Subcutaneous adipose tissue (tissue), 4 donors: ENCODE data around the gene TUBA4A. TPM values are rescaled to one million over a fixed set of nuclear protein-coding genes. Genes with fewer than 3 reads are reported as not detected.

ENCODE experiments used
- total RNA-seq, 4 donors: library from RNA; depleted of rRNA; stranded (reverse); fragments of >200 nt; gene quantifications; one replicate each; pipeline ENCODE4 v1.1.0, GENCODE V29; 2016
- TF ChIP-seq, protein P1 (sequence below): fragments of 450-650 bp; IDR thresholded peaks from one replicate; pipeline ENCODE4 v1.5.1; 2016; ENCODE audit warnings: low read depth, mild to moderate bottlenecking, control low read depth, antibody characterized with exemption, moderate library complexity

The TUBA4A gene
- 10 to 100 TPM in 2 of 4 donors, 1 to 10 TPM in 2; 7.2 to 31.8 (median 9.2) TPM for total RNA-seq

DNA sequence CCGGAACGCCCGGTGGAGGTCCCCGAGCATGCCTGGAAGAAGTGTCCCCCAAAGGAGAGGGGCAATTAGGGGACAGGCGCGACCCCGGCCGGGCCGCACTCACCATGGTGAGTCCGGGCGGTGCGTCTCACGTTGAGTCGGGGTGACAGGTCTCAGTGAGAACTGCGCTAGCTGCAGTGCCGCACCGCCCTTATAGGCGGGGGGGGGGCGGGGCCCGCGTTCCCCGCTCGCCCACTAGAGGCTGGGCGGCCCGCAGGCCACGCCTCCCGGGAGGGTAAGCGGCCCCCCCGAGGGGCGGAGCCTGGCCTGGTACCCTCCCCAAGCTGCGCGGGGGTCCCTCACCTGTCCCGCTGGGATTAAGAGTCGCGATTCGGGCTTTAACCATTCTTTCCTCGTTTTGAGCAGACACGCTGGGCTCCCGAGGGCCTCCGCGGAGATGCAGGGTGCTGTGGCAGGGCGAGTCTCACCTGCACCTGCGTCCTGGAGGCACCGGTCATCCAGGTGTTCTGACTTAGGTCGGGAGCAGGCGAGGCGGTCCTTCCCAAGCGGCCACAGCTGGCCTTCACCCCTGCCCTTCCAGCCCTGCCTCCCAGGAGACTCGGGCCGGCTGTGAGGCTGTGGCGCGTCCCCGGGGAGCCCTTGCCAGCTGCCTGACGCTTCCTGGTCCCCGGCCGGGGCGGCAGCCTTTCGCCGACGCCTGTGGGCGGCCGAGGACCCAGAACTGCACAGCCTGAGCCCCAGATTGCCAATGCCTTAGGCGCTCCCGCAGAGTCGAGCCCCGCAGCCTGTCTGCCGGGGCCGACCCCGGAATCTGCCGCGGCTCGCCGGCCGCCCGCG lies at the start of gene TUBA4A:
TSS of gene TUBA4A (minus strand) at position 166 of the 837 bp plus-strand sequence. CDS start at position 106, 60 bp downstream.
- TF ChIP-seq, protein P1, sequence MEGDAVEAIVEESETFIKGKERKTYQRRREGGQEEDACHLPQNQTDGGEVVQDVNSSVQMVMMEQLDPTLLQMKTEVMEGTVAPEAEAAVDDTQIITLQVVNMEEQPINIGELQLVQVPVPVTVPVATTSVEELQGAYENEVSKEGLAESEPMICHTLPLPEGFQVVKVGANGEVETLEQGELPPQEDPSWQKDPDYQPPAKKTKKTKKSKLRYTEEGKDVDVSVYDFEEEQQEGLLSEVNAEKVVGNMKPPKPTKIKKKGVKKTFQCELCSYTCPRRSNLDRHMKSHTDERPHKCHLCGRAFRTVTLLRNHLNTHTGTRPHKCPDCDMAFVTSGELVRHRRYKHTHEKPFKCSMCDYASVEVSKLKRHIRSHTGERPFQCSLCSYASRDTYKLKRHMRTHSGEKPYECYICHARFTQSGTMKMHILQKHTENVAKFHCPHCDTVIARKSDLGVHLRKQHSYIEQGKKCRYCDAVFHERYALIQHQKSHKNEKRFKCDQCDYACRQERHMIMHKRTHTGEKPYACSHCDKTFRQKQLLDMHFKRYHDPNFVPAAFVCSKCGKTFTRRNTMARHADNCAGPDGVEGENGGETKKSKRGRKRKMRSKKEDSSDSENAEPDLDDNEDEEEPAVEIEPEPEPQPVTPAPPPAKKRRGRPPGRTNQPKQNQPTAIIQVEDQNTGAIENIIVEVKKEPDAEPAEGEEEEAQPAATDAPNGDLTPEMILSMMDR = no peak

DNA sequence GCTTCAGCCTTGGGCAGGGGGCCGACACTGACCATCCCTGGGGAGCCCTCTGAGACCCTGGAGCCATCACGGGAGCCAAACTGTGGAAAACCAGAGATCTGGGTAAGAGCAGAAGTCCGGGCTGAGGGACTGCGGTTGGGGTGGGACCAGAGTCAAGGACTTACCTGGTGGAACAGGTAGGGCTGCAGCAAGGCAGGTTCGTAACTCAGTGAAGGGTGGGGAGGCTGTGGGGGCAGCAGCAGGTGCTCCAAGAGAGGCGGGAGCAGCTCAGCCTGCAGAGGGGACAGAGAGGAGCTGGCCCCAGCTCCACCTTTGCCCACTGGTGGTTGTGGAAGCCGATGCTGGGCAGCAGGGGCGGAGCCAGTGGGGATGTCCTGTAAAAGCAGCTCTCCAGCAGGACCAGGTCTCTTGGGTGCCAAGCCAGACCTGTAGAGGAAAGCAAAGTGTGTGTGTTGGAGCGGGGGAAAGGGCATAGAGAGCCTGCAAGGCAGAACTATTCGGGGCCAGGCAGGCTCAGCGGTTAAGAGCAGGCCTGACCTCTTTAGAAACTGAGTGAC lies 48.8 kb upstream of the TUBA4A start:
- TF ChIP-seq, protein P1 = no peak

DNA sequence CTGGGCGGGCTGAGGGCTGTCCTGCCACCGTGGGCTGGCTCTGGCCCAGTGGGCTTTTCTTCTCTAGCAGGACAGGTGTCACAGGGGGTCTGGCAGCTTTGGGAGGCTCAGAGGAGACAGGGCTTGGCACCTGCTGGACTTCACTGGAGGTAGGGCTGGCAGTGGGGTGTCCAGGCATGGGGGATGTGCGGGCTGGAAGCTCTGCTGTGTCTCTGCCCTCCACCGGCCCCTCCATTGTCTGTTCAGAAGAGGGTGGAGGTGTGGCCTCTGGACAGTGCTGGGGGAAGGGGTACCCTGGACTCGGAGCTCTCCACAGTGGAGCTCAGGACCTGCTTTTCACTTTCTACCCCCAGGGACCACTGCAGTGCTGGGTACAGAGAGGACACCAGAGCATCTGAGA lies 46.3 kb upstream of the TUBA4A start:
- TF ChIP-seq, protein P1 = no peak

DNA sequence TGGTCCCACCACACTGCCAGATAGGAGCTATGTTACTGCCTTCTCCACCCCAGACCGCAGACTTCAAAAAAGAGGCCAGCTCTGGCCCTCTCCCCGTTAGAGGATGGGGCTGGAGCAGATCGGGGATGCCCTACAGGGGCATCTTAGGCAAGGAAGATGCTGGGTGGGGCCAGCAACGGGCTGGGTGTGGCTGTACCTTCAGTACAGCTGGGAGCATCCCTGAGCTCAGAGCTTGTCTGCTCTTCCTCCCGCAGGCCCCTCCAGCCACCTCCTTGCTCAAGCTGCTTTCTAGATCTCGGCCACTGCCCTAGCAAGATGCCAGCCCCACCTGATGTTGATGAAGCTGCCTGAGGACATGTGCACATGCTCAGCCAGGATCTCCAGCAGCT lies 45.6 kb upstream of the TUBA4A start:
- TF ChIP-seq, protein P1 = no peak

DNA sequence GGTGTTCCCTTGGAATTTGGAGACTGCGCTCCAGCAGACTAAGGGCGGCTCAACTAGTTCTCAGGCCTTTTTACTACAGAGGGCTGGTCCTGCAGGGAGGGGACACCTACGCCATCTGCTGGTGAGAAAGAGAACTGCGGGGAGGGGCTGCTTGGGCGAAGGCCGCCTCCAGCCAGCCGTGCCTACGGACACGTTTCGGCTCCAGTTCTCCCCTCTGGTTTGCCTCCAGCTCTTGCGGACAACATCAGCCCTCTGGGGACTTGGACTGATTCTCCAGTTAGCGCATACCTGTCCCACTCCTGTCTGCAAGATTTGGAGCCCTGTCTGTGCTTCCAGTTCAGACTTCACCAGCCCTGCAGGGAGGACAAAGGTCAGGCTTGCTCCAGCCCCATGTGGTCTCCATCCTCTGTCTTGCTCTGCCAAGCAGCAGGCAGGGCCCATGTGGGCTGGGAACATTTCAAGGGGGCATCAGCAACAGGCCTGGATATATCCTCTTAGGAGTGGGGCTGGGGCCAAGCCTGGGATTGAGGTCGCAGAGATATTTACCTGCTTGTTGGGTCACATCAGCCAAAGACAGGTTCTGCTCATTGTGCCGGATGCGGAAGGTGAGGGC lies 45.1 kb upstream of the TUBA4A start:
- TF ChIP-seq, protein P1 = no peak

DNA sequence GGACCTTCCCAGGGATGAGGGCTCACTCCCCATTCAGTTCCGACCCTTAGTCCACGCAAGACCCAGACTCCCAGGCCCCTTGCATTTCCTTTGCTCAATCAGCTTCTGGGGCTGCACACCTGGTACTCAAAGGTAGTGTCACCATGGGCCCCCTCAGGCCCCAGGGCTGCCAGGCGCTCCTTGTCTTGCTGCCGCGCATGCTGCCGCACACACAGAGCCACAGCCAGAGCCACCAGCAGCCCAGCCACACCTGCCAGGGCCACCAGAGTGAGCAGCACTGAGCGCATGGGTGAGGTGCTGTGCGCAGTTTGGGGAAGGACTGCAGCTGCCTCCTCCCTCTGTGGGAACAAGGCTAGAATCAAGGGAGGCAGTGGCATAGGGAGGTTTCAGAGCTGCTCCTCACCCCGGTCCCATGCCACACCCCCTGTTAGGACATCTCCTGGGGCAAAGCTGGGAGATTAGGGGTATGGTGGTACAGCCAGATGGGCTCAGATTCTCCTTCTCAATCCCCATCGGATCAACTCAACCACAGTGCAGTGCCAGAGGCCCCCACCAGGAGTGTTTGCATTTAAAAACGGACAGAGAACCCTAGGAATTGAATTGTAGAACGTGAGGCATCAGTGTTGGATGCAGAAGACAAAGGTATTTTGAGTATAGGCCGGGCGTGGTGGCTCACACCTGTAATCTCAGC lies 44.2 kb upstream of the TUBA4A start:
- TF ChIP-seq, protein P1 = no peak
